ENCODE data around the gene CNTN5.

CNTN5 gene

DNA sequence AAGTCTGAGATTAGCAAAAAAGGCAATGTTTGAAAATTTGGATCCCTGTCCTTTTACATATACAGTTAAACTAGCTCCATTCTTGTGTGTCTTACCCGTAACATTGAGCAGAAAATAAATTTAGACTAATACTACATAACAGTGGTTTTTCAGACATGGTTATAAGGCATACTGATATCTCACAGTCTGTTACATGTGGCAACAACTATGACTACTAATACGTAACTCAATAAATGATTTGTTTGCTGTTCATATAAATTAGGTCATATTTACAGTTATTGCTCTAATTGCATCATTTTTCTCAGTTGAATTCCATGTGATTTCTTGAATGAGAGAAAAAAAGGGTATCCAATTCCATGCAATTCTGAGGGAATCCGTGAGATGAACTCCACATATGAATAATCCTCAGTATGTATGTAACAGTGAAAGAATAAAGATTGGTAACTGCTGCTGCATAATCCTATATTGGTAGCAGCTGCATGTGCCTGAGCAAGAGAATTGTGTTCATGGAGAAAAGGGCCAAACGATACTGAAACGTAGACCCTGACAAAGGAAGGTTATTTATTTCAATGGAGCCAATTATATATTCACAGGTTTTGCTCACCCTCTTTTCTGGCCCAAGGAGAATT lies 1275.4 kb downstream of the CNTN5 start:
- Histone ChIP-seq H3K27me3 (ENCODE audit: control insufficient read depth, insufficient read depth, low read length) (no peaks in the 10 kb centered on the region), H3K9ac (ENCODE audit: low read length) (no peak overlapping the region)

DNA sequence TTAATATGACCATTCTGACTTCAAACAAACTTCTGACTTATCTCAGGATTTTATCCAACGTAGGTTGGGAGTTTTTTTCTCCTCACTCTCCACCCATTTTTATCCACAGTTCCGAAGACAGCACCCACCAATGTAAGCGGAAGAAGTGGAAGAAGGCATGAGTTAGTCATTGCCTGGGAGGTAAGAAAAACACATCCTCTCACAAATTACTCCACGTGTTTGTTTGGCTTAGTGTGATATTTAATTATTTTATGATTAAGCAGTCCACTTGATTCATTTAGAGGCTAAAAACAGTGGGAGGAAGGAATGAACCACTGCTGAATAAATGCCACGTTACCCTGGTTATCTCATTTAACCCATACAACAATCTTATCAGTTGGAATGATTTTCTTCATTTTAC lies 1276.8 kb downstream of the CNTN5 start:
- no peak overlapping the region for H3K4me3 ChIP-seq (ENCODE audit: low read length)
- no peak overlapping the region for H3K9ac ChIP-seq (ENCODE audit: low read length)
- H3K9me3 ChIP-seq (ENCODE audit: control insufficient read depth, low read length), result no peaks in the 10 kb centered on the region
- no peaks in the 10 kb centered on the region for H3K27me3 ChIP-seq (ENCODE audit: control insufficient read depth, insufficient read depth, low read length)
- H3K36me3 ChIP-seq (ENCODE audit: control insufficient read depth, insufficient read depth, low read length), result no peaks in the 10 kb centered on the region
- H3K4me1 ChIP-seq (ENCODE audit: control insufficient read depth, insufficient read depth, low read length), result no peaks in the 10 kb centered on the region

More for the DNA sequence above, 1275.4 kb downstream of the CNTN5 start:
- Histone ChIP-seq H3K36me3 (ENCODE audit: control insufficient read depth, insufficient read depth, low read length) (no peaks in the 10 kb centered on the region), H3K4me1 (ENCODE audit: control insufficient read depth, insufficient read depth, low read length) (no peaks in the 10 kb centered on the region), H3K9me3 (ENCODE audit: control insufficient read depth, low read length) (no peaks in the 10 kb centered on the region), H3K4me3 (ENCODE audit: low read length) (no peak overlapping the region)

DNA sequence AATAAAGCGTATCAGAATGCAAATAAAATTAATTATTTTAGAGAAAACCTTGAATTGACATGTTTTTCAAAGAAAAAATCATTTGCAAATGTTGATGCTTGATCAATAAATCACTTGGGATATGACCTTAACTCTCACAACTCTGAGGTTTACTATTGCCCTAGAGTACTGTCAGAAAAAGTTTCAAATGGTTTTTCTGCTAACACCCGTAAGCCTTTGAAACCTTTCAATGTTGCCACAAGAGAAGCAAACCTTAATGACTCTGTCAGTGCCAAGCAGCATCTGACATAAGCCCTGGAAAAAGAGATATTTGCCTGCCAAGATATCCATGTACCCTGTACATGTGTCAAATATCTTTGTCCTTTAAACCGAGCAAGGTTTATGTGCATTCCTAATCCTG lies 1282.1 kb downstream of the CNTN5 start:
- no peak overlapping the region for H3K4me3 ChIP-seq (ENCODE audit: low read length)
- H3K27me3 ChIP-seq (ENCODE audit: control insufficient read depth, insufficient read depth, low read length), result no peaks in the 10 kb centered on the region
- H3K9ac ChIP-seq (ENCODE audit: low read length), result no peak overlapping the region
- H3K4me1 ChIP-seq (ENCODE audit: control insufficient read depth, insufficient read depth, low read length), result no peaks in the 10 kb centered on the region
- H3K9me3 ChIP-seq (ENCODE audit: control insufficient read depth, low read length), result no peaks in the 10 kb centered on the region
- no peaks in the 10 kb centered on the region for H3K36me3 ChIP-seq (ENCODE audit: control insufficient read depth, insufficient read depth, low read length)

DNA sequence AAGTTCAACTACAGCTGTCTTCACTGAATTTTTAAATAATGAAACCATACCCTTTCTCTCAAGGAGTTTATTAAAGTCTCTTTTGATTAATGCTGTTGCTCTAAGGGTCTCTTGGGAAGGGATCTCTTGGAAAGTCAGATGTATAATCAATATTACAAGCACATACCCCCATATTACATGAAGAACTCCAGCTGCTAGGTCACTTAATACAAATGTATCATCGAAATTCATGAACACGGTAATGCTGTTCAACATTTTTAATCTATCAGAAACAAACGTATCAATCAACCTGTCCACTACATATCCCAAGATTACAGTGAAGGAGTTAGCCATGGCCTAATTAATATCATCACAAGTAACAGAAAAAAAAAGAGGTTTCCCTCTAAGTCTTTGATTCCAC lies 1283.1 kb downstream of the CNTN5 start:
- H3K4me1 ChIP-seq (ENCODE audit: control insufficient read depth, insufficient read depth, low read length), result no peaks in the 10 kb centered on the region
- no peaks in the 10 kb centered on the region for H3K36me3 ChIP-seq (ENCODE audit: control insufficient read depth, insufficient read depth, low read length)
- H3K9ac ChIP-seq (ENCODE audit: low read length), result no peak overlapping the region
- H3K9me3 ChIP-seq (ENCODE audit: control insufficient read depth, low read length), result no peaks in the 10 kb centered on the region
- H3K27me3 ChIP-seq (ENCODE audit: control insufficient read depth, insufficient read depth, low read length), result no peaks in the 10 kb centered on the region
- H3K4me3 ChIP-seq (ENCODE audit: low read length), result no peak overlapping the region

DNA sequence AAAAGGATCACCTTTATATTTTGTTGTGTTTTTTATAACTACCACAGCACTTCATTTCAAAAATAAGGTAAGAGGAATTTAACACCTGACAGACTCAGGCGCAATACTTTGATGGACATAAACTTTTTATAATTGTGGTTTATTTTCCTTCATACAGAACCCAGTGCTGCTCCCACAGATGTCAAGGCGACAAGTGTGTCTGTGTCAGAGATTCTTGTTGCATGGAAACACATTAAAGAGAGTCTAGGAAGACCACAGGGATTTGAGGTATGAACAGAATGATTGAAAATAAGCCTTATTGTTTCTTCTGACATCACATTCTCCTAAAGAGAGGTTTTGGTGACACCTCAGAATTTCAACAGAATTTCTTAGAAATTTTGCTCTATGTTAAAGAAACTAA lies 1287.5 kb downstream of the CNTN5 start:
- H3K9ac ChIP-seq (ENCODE audit: low read length), result no peak overlapping the region
- H3K36me3 ChIP-seq (ENCODE audit: control insufficient read depth, insufficient read depth, low read length), result no peaks in the 10 kb centered on the region
- H3K27me3 ChIP-seq (ENCODE audit: control insufficient read depth, insufficient read depth, low read length), result no peaks in the 10 kb centered on the region
- no peaks in the 10 kb centered on the region for H3K4me1 ChIP-seq (ENCODE audit: control insufficient read depth, insufficient read depth, low read length)
- no peak overlapping the region for H3K4me3 ChIP-seq (ENCODE audit: low read length)
- H3K9me3 ChIP-seq (ENCODE audit: control insufficient read depth, low read length), result no peaks in the 10 kb centered on the region

GRCh38 chr11:100315946-100316345 lies 1295.2 kb downstream of the CNTN5 start:
- Histone ChIP-seq H3K27me3 (ENCODE audit: control insufficient read depth, insufficient read depth, low read length) (no peaks in the 10 kb centered on the region), H3K36me3 (ENCODE audit: control insufficient read depth, insufficient read depth, low read length) (no peaks in the 10 kb centered on the region), H3K4me1 (ENCODE audit: control insufficient read depth, insufficient read depth, low read length) (no peaks in the 10 kb centered on the region), H3K4me3 (ENCODE audit: low read length) (no peak overlapping the region), H3K9ac (ENCODE audit: low read length) (no peak overlapping the region), H3K9me3 (ENCODE audit: control insufficient read depth, low read length) (no peaks in the 10 kb centered on the region)

DNA sequence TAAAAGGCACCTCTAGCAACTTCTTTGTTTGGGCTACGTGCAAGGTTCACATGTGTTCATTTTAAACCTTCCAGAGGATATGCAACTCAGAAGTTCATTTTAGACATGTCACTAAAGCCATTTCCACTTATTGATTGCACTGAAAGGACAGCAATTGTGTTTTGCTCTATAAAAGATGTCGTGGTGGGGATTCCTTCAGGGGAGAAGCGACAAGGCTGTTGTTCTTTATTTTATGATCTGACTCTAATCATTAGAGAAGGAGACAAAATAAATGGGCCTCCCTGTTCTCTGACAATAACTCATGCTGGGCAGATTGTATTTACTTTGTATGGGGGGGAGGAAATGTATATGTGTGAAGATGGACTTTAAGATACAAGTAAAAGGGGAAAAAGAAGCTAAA lies 1296.2 kb downstream of the CNTN5 start:
- no peak overlapping the region for H3K4me3 ChIP-seq (ENCODE audit: low read length)
- H3K9me3 ChIP-seq (ENCODE audit: control insufficient read depth, low read length), result no peaks in the 10 kb centered on the region
- H3K9ac ChIP-seq (ENCODE audit: low read length), result no peak overlapping the region
- H3K27me3 ChIP-seq (ENCODE audit: control insufficient read depth, insufficient read depth, low read length), result no peaks in the 10 kb centered on the region
- no peaks in the 10 kb centered on the region for H3K4me1 ChIP-seq (ENCODE audit: control insufficient read depth, insufficient read depth, low read length)
- no peaks in the 10 kb centered on the region for H3K36me3 ChIP-seq (ENCODE audit: control insufficient read depth, insufficient read depth, low read length)

GRCh38 chr11:100319691-100320090 lies 1298.9 kb downstream of the CNTN5 start:
- Histone ChIP-seq H3K4me1 (ENCODE audit: control insufficient read depth, insufficient read depth, low read length) (no peaks in the 10 kb centered on the region), H3K9ac (ENCODE audit: low read length) (no peak overlapping the region), H3K4me3 (ENCODE audit: low read length) (no peak overlapping the region), H3K27me3 (ENCODE audit: control insufficient read depth, insufficient read depth, low read length) (no peaks in the 10 kb centered on the region), H3K36me3 (ENCODE audit: control insufficient read depth, insufficient read depth, low read length) (no peaks in the 10 kb centered on the region), H3K9me3 (ENCODE audit: control insufficient read depth, low read length) (no peaks in the 10 kb centered on the region)

DNA sequence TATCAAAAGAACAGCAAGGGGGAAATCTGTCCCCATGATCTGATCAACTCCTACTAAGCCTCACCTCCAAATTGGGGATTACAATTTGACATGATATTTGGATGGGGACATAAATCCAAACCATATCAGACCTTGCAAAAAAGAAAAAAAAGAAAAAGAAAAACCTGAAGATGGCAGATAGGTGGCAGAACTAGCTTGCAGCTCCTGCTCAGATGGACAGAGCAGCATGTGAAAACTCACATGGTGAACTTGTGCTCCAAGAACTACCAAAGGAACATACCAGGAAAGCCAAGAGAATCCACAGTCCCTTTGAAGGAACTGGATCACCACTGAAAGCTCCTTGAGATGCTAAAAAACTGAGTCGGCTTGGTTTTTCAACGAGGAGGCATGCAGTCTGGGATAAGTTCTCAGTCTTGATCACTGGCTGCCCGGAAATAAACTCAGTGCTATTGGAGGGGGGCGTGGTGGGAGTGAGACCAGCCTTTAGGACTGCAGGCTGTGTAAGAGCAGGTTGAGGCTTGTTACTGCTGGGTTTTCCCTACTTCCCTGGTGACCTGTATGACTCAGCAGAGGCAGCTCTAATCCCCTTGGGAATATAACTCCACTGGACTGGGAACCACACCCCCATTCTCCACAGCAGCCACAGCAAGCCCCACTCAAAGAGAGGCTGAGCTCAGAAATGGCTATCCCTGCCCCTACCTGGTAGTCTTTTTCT lies 1308.0 kb downstream of the CNTN5 start:
- no peaks in the 10 kb centered on the region for H3K4me1 ChIP-seq (ENCODE audit: control insufficient read depth, insufficient read depth, low read length)
- no peak overlapping the region for H3K4me3 ChIP-seq (ENCODE audit: low read length)
- no peaks in the 10 kb centered on the region for H3K9me3 ChIP-seq (ENCODE audit: control insufficient read depth, low read length)
- no peaks in the 10 kb centered on the region for H3K36me3 ChIP-seq (ENCODE audit: control insufficient read depth, insufficient read depth, low read length)
- no peaks in the 10 kb centered on the region for H3K27me3 ChIP-seq (ENCODE audit: control insufficient read depth, insufficient read depth, low read length)
- no peak overlapping the region for H3K9ac ChIP-seq (ENCODE audit: low read length)

DNA sequence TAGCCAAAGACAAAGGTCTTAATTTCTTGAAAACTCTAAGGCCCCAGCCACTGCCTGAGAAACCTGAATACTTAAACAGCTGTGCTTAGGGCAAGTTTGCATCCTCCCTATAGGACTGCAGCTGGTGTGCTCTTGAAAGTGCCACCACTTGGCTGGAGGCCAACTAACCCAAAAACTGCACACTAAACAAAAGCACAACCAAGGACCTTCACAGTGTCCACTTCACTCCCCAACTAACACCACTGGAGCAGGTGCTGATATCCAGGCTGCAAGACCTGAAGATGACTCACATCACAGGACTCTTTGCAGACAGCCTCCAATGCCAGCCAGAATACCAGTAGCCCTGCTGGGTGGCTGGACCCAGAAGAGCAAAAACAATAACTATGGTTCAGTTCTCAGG lies 1308.6 kb downstream of the CNTN5 start:
- Histone ChIP-seq H3K4me1 (ENCODE audit: control insufficient read depth, insufficient read depth, low read length) (no peaks in the 10 kb centered on the region), H3K36me3 (ENCODE audit: control insufficient read depth, insufficient read depth, low read length) (no peaks in the 10 kb centered on the region), H3K9me3 (ENCODE audit: control insufficient read depth, low read length) (no peaks in the 10 kb centered on the region), H3K9ac (ENCODE audit: low read length) (no peak overlapping the region), H3K27me3 (ENCODE audit: control insufficient read depth, insufficient read depth, low read length) (no peaks in the 10 kb centered on the region), H3K4me3 (ENCODE audit: low read length) (no peak overlapping the region)

DNA sequence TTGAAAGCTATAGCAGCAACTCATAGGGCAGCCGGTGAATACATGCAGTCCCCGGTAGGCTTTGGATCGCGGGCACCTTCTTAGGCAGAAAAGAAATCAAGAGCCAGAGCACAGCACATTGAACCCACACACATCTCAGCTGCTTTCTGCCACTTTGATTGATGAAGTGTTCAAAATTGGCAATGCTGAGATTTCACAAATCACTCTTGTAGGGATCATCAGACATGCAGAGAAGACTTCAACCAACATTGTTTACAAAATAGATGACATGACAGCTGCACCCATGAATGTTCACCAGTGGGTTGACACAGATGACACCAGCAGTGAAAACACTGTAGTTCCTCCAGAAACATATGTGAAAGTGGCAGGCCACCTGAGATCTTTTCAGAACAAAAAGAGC lies 1316.1 kb downstream of the CNTN5 start:
- Histone ChIP-seq H3K9me3 (ENCODE audit: control insufficient read depth, low read length) (no peaks in the 10 kb centered on the region), H3K27me3 (ENCODE audit: control insufficient read depth, insufficient read depth, low read length) (no peaks in the 10 kb centered on the region), H3K36me3 (ENCODE audit: control insufficient read depth, insufficient read depth, low read length) (no peaks in the 10 kb centered on the region), H3K9ac (ENCODE audit: low read length) (no peak overlapping the region), H3K4me3 (ENCODE audit: low read length) (no peak overlapping the region), H3K4me1 (ENCODE audit: control insufficient read depth, insufficient read depth, low read length) (no peaks in the 10 kb centered on the region)

- H3K36me3 ChIP-seq (ENCODE audit: control insufficient read depth, insufficient read depth, low read length), result no peaks in the 10 kb centered on the region
- H3K9me3 ChIP-seq (ENCODE audit: control insufficient read depth, low read length), result no peaks in the 10 kb centered on the region
- no peak overlapping the region for H3K9ac ChIP-seq (ENCODE audit: low read length)
These were observed 1317.5 kb downstream of the CNTN5 start for GRCh38 chr11:100338144-100338840.

More at GRCh38 chr11:100338144-100338840, 1317.5 kb downstream of the CNTN5 start:
- Histone ChIP-seq H3K4me3 (ENCODE audit: low read length) (no peak overlapping the region), H3K4me1 (ENCODE audit: control insufficient read depth, insufficient read depth, low read length) (no peaks in the 10 kb centered on the region), H3K27me3 (ENCODE audit: control insufficient read depth, insufficient read depth, low read length) (no peaks in the 10 kb centered on the region)

Measured in mucosa of stomach (tissue), 1 donor.